ENCODE measurements around the gene SPATA2L. TPM values are rescaled to one million over a fixed set of nuclear protein-coding genes. Genes with fewer than 3 reads are reported as not detected.

Gene SPATA2L
- total RNA-seq, 1 donor from 2014 or later: 32.7 TPM

DNA sequence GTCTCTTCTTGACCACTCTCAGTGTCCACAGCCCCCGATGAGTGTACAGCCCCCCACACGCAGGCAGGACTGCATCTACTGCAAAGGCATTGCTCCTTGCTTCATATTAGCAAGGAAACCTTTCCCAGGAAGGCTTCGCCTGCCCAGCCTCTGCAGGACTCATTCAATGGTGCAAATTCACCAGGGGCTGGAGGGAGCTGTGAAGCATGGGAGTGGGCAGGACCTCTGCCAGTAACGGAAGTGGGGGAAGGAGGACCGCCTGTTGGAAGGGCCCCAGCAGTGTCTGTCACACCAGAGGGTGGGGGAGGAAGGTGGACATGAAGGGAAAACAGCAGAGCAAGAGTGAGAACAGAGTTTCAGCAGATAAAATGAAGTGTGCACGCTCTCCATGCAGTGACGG is 41.4 kb downstream of the SPATA2L start:
- DNase-seq (ENCODE audit: extremely low read depth, low read depth, low spot score): no peak

DNA sequence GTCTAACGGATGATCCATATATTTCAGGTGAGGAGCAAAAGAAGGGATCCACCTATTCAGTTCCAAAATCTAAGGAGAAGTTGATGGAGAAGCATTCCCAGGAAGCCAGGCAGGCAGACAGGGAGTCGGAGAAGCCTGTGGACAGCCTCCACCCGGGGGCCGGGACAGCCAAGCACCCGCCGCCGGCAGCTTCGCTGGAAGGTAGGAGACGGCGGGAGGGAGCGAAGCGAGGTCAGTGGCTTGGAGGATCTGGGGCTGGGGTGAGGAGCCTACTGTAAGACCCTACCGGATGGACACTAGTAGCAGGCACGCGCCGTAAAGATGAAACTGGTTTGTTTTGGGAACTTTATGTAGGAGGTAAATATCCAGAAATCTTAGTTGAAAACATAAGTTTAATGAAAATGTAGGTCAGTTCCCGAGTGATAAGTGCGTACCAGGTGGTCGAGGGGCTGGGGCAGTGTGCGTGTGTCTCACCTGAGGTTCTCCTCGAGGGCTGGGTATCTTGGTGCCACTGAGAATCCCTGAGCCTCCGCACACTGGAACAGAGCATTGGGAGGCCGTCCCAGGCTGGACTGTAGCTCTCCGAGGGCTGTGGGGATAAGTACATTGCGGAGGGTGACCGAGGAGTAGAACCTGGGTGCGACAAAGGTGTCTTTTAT is 43.2 kb downstream of the SPATA2L start:
- DNase-seq (ENCODE audit: extremely low read depth, low read depth, low spot score): no peak

DNA sequence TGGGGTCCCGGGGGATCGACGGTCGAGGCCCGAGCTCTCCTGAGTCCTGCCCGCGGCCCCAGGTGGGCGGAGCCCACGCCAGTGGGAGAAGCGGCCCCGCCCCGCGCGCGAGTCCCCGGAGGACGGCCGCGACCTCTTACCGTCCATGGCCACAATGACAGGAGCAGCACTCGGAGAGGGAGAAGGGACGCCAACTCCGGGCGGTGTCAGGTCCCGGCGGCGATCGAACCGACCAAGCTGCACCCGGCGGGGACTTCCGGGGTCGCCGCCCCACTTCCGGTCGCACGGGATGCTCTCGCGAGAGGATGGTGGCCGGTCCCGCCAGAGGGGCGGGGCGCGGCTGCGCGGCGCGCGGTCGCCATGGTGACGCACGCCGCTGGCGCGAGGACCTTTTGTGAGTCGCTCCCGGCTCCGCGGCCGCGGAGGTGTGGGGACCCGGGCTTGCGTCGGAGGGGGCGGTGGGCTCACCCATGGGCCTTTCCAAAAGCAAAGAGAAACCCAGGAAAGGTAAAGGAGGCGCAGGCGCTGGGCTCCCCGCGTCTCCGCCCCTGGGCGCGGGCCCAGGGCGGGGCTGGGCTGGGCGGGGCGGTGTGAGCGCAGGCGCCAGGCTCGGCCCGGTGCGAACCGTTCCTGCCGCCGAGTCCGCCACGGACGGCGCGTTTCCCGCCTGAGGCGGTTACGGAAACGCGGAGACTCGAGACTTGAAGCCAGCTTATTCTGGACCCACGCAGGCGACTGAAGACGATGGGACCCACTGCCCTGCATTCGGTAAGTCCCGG is 43.9 kb downstream of the SPATA2L start, which contains the start of the genes CHMP1A and SPATA33:
TSS of gene CHMP1A (minus strand) at position 267 of the 779 bp plus-strand sequence. CDS start at position 147, 120 bp downstream.
TSS of gene SPATA33 (plus strand) at position 395 of the 779 bp plus-strand sequence. CDS start at position 471, 76 bp downstream.
- DNase-seq (ENCODE audit: extremely low read depth, low read depth, low spot score): no peak

DNA sequence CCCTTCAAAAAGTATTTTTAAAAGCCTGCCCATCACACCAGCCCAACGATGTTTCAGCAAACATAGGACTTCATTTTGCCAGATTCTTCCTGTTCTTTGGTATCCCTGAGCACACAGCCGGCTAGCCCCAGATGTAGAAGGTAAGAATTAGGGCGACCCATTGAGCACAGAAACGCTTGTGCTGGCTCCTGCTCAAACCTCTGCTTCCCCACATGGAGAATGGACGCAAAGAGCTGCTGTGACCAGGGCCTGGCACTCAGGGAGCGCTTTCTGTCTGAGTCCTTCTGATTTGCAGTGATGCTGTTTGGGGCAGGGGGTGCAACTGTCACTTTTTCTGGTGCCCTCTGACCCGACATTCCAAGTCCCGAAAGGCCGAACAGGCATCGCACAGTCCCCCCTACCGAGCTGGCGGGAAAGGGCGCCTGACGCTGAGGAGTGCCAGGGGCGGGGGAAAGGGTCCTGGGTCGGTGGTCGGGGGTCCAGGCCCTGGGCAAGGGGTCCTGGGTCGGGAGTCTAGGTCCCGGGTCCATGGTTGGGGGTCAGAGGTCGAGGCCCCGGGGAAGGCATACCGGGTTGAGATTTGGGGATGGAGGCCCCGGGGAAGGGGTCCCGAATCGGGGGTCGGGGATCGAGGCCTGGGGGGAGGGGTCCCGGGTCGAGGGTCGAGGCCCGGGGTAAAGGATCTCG is 44.9 kb downstream of the SPATA2L start:
- DNase-seq (ENCODE audit: extremely low read depth, low read depth, low spot score): no peak

DNA sequence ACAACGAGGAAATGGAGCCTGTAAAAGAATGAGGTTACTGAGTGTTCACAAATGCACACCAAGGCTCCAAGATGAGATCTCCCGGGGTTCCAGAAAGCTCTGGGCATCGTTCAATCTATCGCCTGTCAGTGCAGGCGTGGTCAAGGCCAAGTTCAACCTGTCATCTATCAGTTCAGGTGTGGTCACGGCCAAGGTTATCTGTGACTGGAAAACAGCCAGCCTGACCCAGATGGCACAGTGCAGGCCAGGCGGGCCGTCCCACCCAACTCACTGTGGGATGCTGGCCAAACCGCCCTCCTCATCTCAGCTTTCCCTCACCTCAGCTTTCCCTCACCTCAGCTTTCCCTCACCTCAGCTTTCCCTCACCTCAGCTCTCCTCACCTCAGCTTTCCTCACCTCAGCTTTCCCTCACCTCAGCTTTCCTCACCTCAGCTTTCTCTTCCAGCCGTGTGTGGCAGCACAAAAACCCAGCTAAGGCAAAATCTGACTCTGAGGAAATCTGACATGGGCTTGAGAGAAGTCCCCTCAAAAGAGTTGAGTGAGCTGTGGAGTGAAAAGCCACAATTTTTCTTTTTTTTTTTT is 46.4 kb downstream of the SPATA2L start:
- DNase-seq (ENCODE audit: extremely low read depth, low read depth, low spot score): no peak

DNA sequence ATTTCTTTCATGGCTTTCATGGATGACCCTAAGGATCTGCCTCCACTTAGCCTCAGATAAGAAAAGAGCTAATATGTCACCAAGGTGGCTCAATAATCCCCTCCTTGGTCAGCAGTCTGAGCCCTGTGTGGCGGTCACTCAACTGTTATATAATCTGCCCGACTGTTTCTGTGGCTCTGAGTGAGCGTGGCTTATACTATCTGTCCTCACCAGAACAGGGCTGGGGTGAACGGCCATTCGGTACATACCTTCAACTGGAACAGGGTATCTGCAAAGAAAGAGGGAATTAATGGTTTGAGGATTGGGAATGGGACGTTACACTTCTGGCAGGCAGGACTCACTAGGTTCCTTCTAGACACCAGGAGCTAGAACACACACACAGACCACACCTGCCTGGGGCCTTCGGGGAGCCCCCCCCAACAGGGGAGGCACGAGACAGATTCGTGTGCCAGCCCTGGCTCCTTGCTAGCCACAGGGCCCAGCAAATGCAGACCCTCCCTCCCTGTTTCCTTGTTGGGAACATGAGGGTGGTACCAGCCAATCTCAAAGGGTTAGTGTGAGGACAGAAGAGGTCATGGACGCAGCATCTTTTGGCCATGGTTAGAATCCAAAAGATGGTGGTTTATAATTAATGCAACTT is 47.7 kb downstream of the SPATA2L start:
- no peak for DNase-seq (ENCODE audit: extremely low read depth, low read depth, low spot score)

DNA sequence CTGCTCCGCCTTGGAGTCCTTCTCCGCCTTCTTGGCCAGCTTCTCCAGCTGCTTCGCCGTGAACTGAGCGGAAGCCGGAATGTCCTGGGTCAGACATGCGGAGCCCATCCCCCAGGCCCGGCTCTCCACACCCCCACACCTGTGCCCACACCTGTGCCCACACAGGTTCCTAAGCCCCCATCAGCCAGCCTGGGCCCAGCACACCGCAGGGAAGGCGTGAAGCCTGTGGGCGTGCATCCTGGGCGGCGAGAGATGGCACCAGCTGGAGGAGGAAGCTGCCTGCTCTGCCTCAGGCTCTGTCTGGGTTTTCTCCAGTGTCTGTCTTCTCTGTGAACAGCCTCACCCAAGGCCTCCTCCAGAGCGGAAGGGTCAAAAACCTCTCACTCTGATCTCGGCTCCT is 49.9 kb downstream of the SPATA2L start:
- no peak for DNase-seq (ENCODE audit: extremely low read depth, low read depth, low spot score)

DNA sequence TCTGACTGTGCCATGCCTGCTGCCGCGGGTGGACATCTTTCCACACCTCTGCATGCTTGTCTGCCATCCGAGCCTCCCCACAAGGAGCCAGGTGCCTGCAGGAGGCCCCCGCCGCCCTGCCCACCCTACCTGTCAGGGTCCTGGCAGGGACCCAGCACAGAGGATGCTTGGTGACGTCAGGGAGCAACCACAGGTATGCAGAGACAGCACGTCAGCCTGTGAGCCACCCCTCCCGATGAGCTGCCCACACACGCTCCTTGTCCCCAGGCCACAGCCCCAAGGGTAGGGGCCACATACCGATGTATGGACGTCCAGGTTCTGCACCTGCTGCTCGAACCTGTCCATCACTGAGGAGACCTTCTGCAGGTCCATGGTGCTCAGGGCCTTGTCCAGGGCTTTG is 54.6 kb downstream of the SPATA2L start:
- DNase-seq (ENCODE audit: extremely low read depth, low read depth, low spot score): no peak

Other genes with a start within 250 kb of the SPATA2L start
- gene ANKRD11, start 211.1 kb downstream of the SPATA2L start, total RNA-seq: 113 and 178 TPM in 2 replicates
- 141 and 210 TPM in 2 replicates for gene SPG7, start 193.3 kb downstream of the SPATA2L start, total RNA-seq
- 4,854 and 6,899 TPM in 2 replicates for gene RPL13, start 141.0 kb downstream of the SPATA2L start, total RNA-seq
- 6.1 and 34.4 TPM in 2 replicates for gene CPNE7, start 125.9 kb downstream of the SPATA2L start, total RNA-seq
- gene DPEP1, start 88.1 kb downstream of the SPATA2L start, total RNA-seq: 1.8 TPM in 1 of 2 replicates, not detected in the other
- 107 and 121 TPM in 2 replicates for gene CHMP1A, start 44.0 kb downstream of the SPATA2L start, total RNA-seq
- gene SPATA33, start 43.9 kb downstream of the SPATA2L start, total RNA-seq: 8.3 and 10.0 TPM in 2 replicates
- 36.9 and 52.9 TPM in 2 replicates for gene CDK10, start 15.0 kb downstream of the SPATA2L start, total RNA-seq
- 10.5 and 16.9 TPM in 2 replicates for gene VPS9D1, start 19.2 kb upstream of the SPATA2L start, total RNA-seq
- 13.2 and 33.8 TPM in 2 replicates for gene ZNF276, start 19.8 kb upstream of the SPATA2L start, total RNA-seq
- gene FANCA, start 114.9 kb upstream of the SPATA2L start, total RNA-seq: 7.6 and 32.3 TPM in 2 replicates
- gene SPIRE2, start 126.8 kb upstream of the SPATA2L start, total RNA-seq: 1.6 and 3.3 TPM in 2 replicates
- 184 and 223 TPM in 2 replicates for gene TCF25, start 171.9 kb upstream of the SPATA2L start, total RNA-seq
- 2.7 and 2.8 TPM in 2 replicates for gene MC1R, start 217.2 kb upstream of the SPATA2L start, total RNA-seq
- gene TUBB3, start 221.6 kb upstream of the SPATA2L start, total RNA-seq: 275 and 412 TPM in 2 replicates
- 107 and 162 TPM in 2 replicates for gene DEF8, start 247.1 kb upstream of the SPATA2L start, total RNA-seq

Data from glomerular endothelial cell (primary cell).